Endothelial cell of umbilical vein (primary cell): Measurements from ENCODE around the gene ABCC1. TPM values are rescaled to one million over a fixed set of nuclear protein-coding genes. Genes with fewer than 3 reads are reported as not detected.

Source experiments
- BruUV-seq: library from RNA; stranded (reverse); fragments of 400-500 nt; replicated peaks from 2 replicates; lab custom pipeline; 2021; lab: Mats Ljungman, UMichigan
- CTCF ChIA-PET: fragments of 300-600, 350-600 bp; sonication (Branson Sonifier 250); formaldehyde crosslinking; loops from one replicate; lab custom pipeline; 2021; ENCODE audit warnings: antibody characterized with exemption, inconsistent platforms; lab: Charles Lee
- POLR2A ChIA-PET: fragments of 300-600, 350-600 bp; sonication (Branson Sonifier 250); formaldehyde crosslinking; loops from one replicate; lab custom pipeline; 2021; ENCODE audit warnings: antibody characterized with exemption, inconsistent platforms; lab: Charles Lee
- DNase-seq: peaks from one replicate; pipeline ENCODE4 v3.0.0-alpha.2; 2011; ENCODE audit warnings: low read depth, low spot score
- FAIRE-seq: peaks from 2 replicates; lab custom pipeline; 2011; peaks lifted over from hg19 to GRCh38; lab: Jason Lieb, UNC
- H2AFZ ChIP-seq: 2 replicates; pipeline ENCODE4 v1.6.0; 2012; ENCODE audit warnings: low read depth, low read length, control low read depth, inconsistent platforms
- H3K27ac ChIP-seq: 2 replicates; pipeline ENCODE4 v1.5.1; 2011; ENCODE audit warnings: low read depth, mild to moderate bottlenecking, control low read depth, low read length, moderate library complexity; ENCODE audit not compliant: insufficient read depth
- H3K27me3 ChIP-seq, 2 experiments: 2 replicates each; pipeline versions ENCODE4 v1.6.0 to v1.6.1; 2011; ENCODE audit warnings: low read length in 2 of 2, mixed read lengths in 1 of 2; ENCODE audit not compliant: control insufficient read depth in 2 of 2, insufficient read depth in 2 of 2
- H3K36me3 ChIP-seq, 2 experiments: 2 replicates in 1 of 2; 3 replicates in 1 of 2; pipeline ENCODE4 v1.5.1; 2011; ENCODE audit warnings: low read length in 2 of 2, mild to moderate bottlenecking in 1 of 2, moderate library complexity in 1 of 2; ENCODE audit not compliant: control insufficient read depth in 2 of 2, insufficient read depth in 2 of 2; ENCODE audit errors: extremely low read depth in 1 of 2
- H3K4me1 ChIP-seq: 3 replicates; pipeline ENCODE4 v1.5.1; 2011; ENCODE audit warnings: mild to moderate bottlenecking, low read length; ENCODE audit not compliant: control insufficient read depth, insufficient read depth; ENCODE audit errors: extremely low read depth
- H3K4me2 ChIP-seq: 2 replicates; pipeline ENCODE4 v1.6.1; 2011; ENCODE audit warnings: low read length, control low read depth, mixed read lengths; ENCODE audit not compliant: insufficient read depth
- H3K4me3 ChIP-seq, 3 experiments: fragments of 200-600 bp in 1 of 3; sonication (generic), shearing (Covaris generic) in 1 of 3; replicated peaks in 1 of 3; 2 replicates each; pipeline ENCODE4 v1.5.1; 2011 to 2016; ENCODE audit warnings: control low read depth in 3 of 3, low read length in 3 of 3, mild to moderate bottlenecking in 2 of 3, inconsistent platforms in 1 of 3, low read depth in 1 of 3, moderate library complexity in 1 of 3; ENCODE audit not compliant: insufficient read depth in 1 of 3
- H3K79me2 ChIP-seq: 2 replicates; pipeline ENCODE4 v1.6.0; 2012; ENCODE audit warnings: low read length, inconsistent platforms; ENCODE audit not compliant: control insufficient read depth, insufficient read depth
- H3K9ac ChIP-seq: replicated peaks from 2 replicates; pipeline ENCODE3; 2011; ENCODE audit warnings: low read length, control low read depth; ENCODE audit not compliant: insufficient read depth; ENCODE audit errors: extremely low read depth
- H3K9me1 ChIP-seq: replicated peaks from 3 replicates; pipeline ENCODE4 v1.6.0; 2011; ENCODE audit warnings: mild to moderate bottlenecking, low read length; ENCODE audit not compliant: control insufficient read depth, insufficient read depth; ENCODE audit errors: extremely low read depth
- H3K9me3 ChIP-seq: replicated peaks from 2 replicates; pipeline ENCODE4 v1.5.1; 2012; ENCODE audit warnings: low read length, inconsistent platforms; ENCODE audit not compliant: control insufficient read depth, insufficient read depth
- H4K20me1 ChIP-seq: replicated peaks from 2 replicates; pipeline ENCODE3; 2011; ENCODE audit warnings: mild to moderate bottlenecking, low read length; ENCODE audit not compliant: control insufficient read depth, insufficient read depth; ENCODE audit errors: extremely low read depth
- CTCF ChIP-seq, 2 donors: IDR thresholded peaks; 1 replicate in 1 of 2; 2 replicates in 1 of 2; pipeline ENCODE4 v1.5.1; 2011; ENCODE audit warnings: low read length in 2 of 2, mild to moderate bottlenecking in 2 of 2, moderate library complexity in 2 of 2, control low read depth in 1 of 2, inconsistent platforms in 1 of 2, low read depth in 1 of 2; ENCODE audit not compliant: insufficient read depth in 1 of 2; ENCODE audit errors: extremely low read depth in 1 of 2
- EZH2 ChIP-seq: IDR thresholded peaks from 2 replicates; pipeline ENCODE4 v1.6.1; 2012; ENCODE audit warnings: borderline replicate concordance, low read depth, mild to moderate bottlenecking, moderate library complexity, low read length, inconsistent platforms; ENCODE audit not compliant: severe bottlenecking
- FOS ChIP-seq: IDR thresholded peaks from 2 replicates; pipeline ENCODE4 v1.6.1; 2011; ENCODE audit warnings: mild to moderate bottlenecking, low read length, moderate library complexity, borderline replicate concordance; ENCODE audit not compliant: insufficient read depth
- GATA2 ChIP-seq: IDR thresholded peaks from 2 replicates; pipeline ENCODE4 v1.7.0; 2011; ENCODE audit warnings: low read depth, mild to moderate bottlenecking, moderate library complexity, mixed read lengths, low read length; ENCODE audit not compliant: insufficient read length, insufficient read depth
- JUN ChIP-seq: IDR thresholded peaks from 2 replicates; pipeline ENCODE4 v1.6.1; 2011; ENCODE audit warnings: borderline replicate concordance, low read depth; ENCODE audit not compliant: insufficient read length, insufficient read depth
- MAX ChIP-seq: IDR thresholded peaks from 2 replicates; pipeline ENCODE4 v1.6.1; 2011; ENCODE audit not compliant: insufficient read depth, insufficient read length
- MYC ChIP-seq: IDR thresholded peaks from one replicate; pipeline ENCODE4 v1.6.1; 2011; ENCODE audit warnings: mild to moderate bottlenecking, low read depth, low read length
- POLR2A ChIP-seq: IDR thresholded peaks from 2 replicates; pipeline ENCODE4 v1.6.1; 2012; ENCODE audit warnings: low read depth, mild to moderate bottlenecking, control low read depth, low read length
- POLR2AphosphoS5 ChIP-seq: IDR thresholded peaks from 2 replicates; pipeline ENCODE4 v1.6.1; 2012; ENCODE audit warnings: low read depth, mild to moderate bottlenecking, control low read depth, low read length, moderate library complexity; ENCODE audit not compliant: insufficient read depth
- dilution Hi-C: fragments of 300-500 bp; cut with MboI; formaldehyde crosslinking; loops from one replicate; pipeline ENCODE4 v1.15.0; 2019; ENCODE audit warnings: low sequenced_read_pairs; ENCODE audit not compliant: extremely low pct_ligation_motif_present
- intact Hi-C: fragments of 100-400 bp; cut with micrococcal nuclease; formaldehyde crosslinking; loops from one replicate; pipeline ENCODE4 v1.10.0; 2022
- polyA plus RNA-seq, 4 experiments: library from polyadenylated mRNA; depleted of rRNA in 3 of 4; stranded (reverse) in 3 of 4; unstranded in 1 of 4; fragments of >200 nt; gene quantifications; 2 replicates each; pipeline versions ENCODE4 v1.2.1 to v1.2.3, GENCODE V29; 2011 to 2012; ENCODE audit warnings: missing spikeins in 1 of 4
- total RNA-seq: library from RNA; stranded (reverse); gene quantifications from 2 replicates; pipeline ENCODE4 v1.2.3, GENCODE V29; 2021

The ABCC1 gene
- total and polyA plus RNA-seq, 2 donors (not counting 3 experiments of a cell fraction or from before 2014, with no cell fraction given), result 46.1 to 89.2 TPM

- intact Hi-C loops, result no loop called here
- Histone ChIP-seq H3K4me1 (no peaks in the 10 kb centered on the region), H3K9ac (no peak overlapping the region), H3K27me3 (no peaks in the 10 kb centered on the region), H4K20me1 (peaks cover 2% of the 10 kb centered on the region), H3K79me2 (peaks cover 1% of the 10 kb centered on the region), H3K9me3 (no peaks in the 10 kb centered on the region), H3K9me1 (no peaks in the 10 kb centered on the region), H2AFZ (no peak overlapping the region), H3K27ac (no peak overlapping the region), H3K36me3 (peaks cover 14 to 28% of the 10 kb centered on the region in 2 experiments), H3K4me2 (no peak overlapping the region), H3K4me3 (no peak overlapping the region)
- DNase-seq (no peak), FAIRE-seq (no peak)
- no TSS peak for BruUV-seq
- dilution Hi-C loops, result no loop called here
- TF ChIP-seq CTCF (IDR thresholded peaks at IDR 0.05; ENCODE audit: extremely low read depth in 1 of 2, insufficient read depth in 1 of 2, low read depth in 1 of 2, low read length in 2 of 2) (no peak), MYC (no peak), MAX (no peak), FOS (no peak), POLR2AphosphoS5 (no peak), EZH2 (no peak), GATA2 (no peak), JUN (no peak), POLR2A (no peak)
- POLR2A ChIA-PET, result no interaction called here
- CTCF ChIA-PET, result interaction anchor here (0.7 to 1.3 kb wide), 2 partner anchors 8 to 15 kb away, joined by 3 read pairs; no protein-coding TSS in a partner anchor
Measured at GRCh38 chr16:16057102-16057501, 107.7 kb downstream of the ABCC1 start.
